Measurements from ENCODE around the gene ZNF41.
"Not testable (repeated sequence)": the region's sequence is repeated elsewhere in the genome, so short reads cannot be mapped to it uniquely, and the experiment has no call there.

Gene ZNF41
- total RNA-seq, result 25.8 to 35.7 reads per million in 2 experiments

DNA sequence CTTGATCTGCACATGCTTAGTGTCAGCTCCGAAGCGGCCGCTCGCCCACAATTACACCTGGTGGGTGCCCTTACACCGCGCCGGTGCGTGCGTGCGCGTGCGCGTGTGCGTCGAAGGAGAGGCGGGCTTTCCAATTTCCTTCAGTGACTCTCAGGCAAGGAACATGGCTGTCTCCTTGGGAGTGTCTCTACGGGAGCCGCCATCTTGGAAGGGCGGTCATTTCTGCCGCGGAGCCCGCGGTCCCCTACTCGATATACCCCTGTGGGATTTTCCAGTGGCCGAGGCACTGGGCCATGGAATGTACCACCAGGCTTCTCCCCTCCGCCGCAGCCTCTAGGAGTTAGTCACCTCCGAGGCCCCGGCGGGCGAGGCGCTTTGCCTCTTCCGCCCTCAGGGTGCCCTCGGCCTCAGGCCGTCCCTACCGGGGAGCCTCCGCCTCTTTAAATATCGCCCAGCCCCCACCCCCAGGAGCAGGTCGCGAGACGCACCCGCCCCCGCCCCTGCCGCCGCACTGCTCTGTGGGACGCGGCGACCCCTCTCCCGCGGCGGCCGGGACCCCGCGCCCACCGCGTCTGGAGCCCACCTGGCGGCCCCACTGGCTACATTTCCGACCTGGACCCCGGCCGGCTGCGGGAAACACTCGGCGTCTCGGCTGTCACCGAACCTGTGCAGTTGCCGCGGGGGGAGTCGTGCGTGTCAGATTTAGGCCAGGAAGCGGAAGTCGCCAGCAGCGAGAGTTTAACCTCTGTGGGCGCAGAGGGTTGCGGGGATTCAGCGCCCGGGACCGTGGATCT, at the start of gene ZNF41:
Gene ZNF41 (minus strand): TSS at position 711 of the 794 bp plus-strand sequence. CDS start 15,741 bp downstream, outside the sequence.
- DNase-seq (ENCODE audit: low read depth), result peak; percentile 61

DNA sequence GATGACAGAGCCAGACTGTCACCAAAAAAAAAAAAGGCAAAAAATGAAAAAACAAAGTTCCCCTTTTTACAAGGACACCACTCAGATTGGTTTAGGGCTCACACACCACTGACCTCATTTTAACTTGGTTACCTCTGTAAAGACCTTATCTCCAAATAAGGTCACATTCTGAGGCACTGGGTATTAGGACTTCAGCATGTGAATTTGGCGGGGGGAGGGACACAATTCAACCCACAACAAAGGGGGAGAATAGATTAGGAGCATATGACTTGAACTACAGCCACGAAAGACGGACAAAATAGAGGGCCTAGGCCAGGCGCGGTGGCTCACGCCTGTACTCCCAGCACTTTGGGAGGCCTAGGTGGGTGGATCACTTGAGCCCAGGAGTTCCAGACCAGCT, 47.0 kb upstream of the ZNF41 start:
- no peak for DNase-seq (ENCODE audit: low read depth)

GRCh38 chrX:47529548-47529947, 46.5 kb upstream of the ZNF41 start:
- no peak for DNase-seq (ENCODE audit: low read depth)

DNA sequence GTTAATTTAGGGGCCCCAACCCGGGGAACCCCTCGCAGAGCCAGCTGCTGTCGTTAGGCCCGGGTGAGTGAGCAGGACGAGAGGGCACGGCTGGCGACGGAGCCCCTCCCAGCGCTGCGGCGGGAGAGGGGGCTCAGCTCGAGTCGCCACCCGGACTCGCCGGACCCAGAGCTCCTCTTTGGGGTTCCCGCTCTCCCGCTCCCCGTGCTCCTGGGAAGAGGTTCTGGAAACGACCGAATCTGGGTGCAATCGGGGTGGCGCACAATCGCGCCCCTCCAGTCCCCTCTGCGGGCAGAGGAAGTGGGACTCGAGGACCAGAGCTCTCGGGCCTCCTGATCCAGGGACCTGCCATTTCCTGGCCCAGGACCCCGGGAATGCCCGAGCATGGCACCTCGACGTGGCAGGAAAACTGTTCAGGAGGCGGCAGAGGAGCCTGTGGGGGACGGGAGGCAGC, 40.7 kb upstream of the ZNF41 start:
- DNase-seq (ENCODE audit: low read depth), result no peak

DNA sequence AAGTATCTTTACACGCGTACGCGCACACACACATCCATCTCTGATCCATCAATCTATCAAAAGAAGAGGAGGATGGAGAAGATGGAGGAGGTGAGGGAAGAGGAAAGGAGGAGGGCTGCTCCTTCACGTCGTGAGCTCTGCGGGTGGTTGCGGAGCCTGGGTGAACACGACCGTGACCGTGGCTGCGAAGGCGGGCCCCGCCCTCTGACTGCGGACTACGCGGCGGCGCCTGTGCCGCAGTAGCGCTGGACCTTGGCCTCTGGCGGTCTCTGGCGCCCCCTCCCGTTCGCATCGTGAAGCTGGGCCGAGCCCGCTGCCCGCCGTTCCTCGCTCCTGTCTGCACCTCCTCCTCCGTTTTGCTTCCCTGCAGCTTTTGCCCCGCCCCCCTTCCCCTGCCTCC, 40.3 kb upstream of the ZNF41 start:
- peak; percentile 63 for DNase-seq (ENCODE audit: low read depth)

- DNase-seq (ENCODE audit: low read depth), result no peak
Measured at GRCh38 chrX:47518144-47518543, 35.1 kb upstream of the ZNF41 start.

DNA sequence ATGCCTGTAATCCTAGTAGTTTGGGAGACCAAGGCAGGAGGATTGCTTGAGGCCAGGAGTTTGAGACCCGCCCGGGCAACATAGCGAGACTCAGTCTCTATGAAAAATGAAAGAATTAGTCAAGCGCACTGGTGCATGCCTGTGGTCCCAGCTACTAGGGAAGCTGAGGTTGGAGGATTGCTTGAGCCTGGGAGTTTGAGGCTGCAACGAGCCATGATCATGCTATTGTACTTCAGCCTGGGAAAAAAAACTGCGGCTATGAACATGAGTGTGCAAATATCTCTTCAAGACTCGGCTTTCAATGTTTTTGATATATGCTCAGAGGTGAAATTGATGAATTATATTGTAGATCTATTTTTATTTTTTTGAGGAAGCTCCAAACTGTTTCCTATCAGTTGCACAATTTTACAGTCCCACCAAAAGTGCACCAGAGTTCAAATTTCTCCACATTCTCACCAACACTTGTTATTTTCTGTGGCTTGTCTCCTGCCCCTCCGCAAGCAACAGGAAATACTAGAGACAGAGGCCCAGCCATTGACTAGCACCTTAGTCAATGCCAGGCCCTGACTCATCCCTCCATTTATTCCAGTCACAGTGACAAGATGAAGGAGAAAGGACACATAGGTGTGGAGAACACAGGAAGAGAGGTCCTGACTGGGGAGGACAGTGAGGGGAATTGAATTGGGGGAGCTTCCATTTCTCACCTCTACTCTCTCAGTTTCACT, 33.1 kb upstream of the ZNF41 start:
- DNase-seq (ENCODE audit: low read depth), result no peak

- DNase-seq (ENCODE audit: low read depth), result no peak
Measured at GRCh38 chrX:47514533-47515235, 31.7 kb upstream of the ZNF41 start.

- DNase-seq (ENCODE audit: low read depth), result not testable (repeated sequence)
Measured at GRCh38 chrX:47513034-47513965, 30.3 kb upstream of the ZNF41 start.

- DNase-seq (ENCODE audit: low read depth), result not testable (repeated sequence)
Measured at GRCh38 chrX:47512383-47512782, 29.4 kb upstream of the ZNF41 start.

DNA sequence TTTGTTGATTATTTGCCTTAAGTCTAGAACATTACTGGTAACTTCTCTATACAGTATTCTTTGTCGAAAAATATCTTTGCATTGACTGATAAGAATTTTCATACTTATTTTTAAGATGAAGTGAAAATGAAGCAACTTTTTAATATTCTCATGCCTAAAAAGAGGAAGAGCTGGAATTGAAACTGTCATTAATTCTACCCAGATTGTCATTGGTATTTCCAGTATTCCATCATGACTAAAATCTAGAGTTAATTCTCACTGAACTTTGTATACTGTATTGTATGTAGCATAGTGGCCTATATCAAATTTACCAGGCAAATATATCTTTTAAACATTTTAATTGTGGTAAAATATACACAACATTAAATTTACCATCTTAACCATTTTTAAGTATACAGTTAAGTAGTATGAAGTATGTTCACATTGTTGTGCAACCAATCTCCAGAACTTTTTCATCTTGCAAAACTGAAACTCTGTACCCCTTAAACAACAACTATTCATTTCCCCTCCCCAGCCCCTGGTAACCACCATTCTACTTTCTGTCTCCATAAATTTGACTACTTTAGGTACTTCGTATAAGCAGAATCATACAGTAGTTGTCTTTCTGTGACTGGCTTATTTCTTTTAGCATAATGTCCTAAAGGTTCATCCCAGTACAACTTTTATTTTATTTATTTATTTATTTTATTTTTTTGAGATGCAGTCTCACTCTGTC, 24.3 kb upstream of the ZNF41 start:
- no peak for DNase-seq (ENCODE audit: low read depth)

DNA sequence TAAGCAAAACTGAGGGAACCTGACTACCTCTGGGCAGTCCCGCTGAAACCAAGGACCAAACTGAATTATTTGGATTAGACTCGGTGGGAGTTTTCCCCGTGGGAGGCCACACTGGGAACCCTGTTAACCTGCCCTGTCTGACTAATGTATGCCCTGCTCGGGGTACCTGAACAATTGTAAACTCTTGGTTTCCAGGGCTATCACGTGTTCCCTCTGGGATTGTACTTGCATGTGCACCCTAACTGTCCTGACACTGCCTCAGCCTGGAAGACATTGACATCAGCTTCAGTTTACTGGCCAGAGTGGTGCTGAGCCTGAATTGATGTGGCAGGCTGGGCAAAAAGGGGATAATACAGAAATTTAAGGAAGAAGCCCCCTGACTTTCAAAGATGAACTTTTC, 20.1 kb upstream of the ZNF41 start:
- no peak for DNase-seq (ENCODE audit: low read depth)

GRCh38 chrX:47502316-47503125, 19.5 kb upstream of the ZNF41 start:
- DNase-seq (ENCODE audit: low read depth), result no peak

- no peak for DNase-seq (ENCODE audit: low read depth)
Measured at GRCh38 chrX:47501226-47502074, 18.4 kb upstream of the ZNF41 start.

- DNase-seq (ENCODE audit: low read depth), result no peak
Measured at GRCh38 chrX:47500554-47500953, 17.5 kb upstream of the ZNF41 start.

DNA sequence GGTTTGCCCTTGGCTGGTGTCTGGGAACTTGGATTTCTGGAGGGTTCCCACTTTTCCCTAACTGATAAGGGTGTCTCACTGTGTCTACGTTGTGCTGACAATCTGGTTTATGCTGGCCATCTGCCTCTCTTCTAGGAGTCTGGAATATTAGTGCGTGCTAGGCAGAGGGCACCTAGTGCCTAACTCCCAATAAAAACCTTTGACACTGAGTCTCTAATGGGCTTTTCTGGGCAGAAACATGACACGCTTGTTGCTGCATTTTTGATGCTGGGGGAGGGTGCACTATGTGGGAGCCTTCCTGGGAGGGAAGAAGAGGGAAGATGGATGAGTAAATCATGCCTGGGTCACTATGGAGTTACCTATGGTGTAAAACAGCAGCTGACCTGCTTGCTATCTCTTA, 16.3 kb upstream of the ZNF41 start:
- DNase-seq (ENCODE audit: low read depth), result no peak

- no peak for DNase-seq (ENCODE audit: low read depth)
Measured at GRCh38 chrX:47498411-47498810, 15.4 kb upstream of the ZNF41 start.

GRCh38 chrX:47497271-47497888, 14.4 kb upstream of the ZNF41 start:
- no peak for DNase-seq (ENCODE audit: low read depth)
